ENCODE measurements around the gene IFNGR2. TPM values are rescaled to one million over a fixed set of nuclear protein-coding genes. Genes with fewer than 3 reads are reported as not detected.

The IFNGR2 gene
- total and polyA plus RNA-seq, 2 of the 8 experiments (the other 6 are each of a cell fraction or from before 2014, with no cell fraction given) = 36.0 to 46.4 TPM

DNA sequence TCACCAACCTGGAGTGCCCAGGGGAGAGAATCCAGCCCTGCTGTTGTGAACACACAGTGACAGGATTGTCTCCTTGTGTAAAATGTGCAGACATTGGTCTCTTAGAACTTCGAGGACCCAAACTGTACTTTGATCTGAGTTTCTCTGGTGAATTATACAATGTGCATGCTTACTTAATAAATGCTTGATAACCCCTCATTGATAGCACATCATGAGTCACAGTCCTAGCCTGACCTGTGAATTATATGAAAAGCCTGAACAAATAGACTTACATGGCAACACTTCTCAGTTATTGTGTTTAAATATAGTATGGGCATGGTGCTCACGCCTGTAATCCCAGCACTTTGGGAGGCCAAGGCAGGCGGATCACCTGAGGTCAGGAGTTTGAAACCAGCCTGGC is 22.6 kb downstream of the IFNGR2 start:
- Histone ChIP-seq H3K14ac (ENCODE audit: insufficient read length) (no peak overlapping the region), H3K56ac (replicated peaks; ENCODE audit: insufficient read length, low read depth, low read length) (no peak overlapping the region), H3K27me3 (replicated peaks in 1 of 4; ENCODE audit: control insufficient read depth in 3 of 4, extremely low read depth in 1 of 4, insufficient read depth in 3 of 4, low read length in 3 of 4) (no peaks in the 10 kb centered on the region), H3K4me2 (ENCODE audit: insufficient read depth in 1 of 2, low read depth in 2 of 2, low read length in 2 of 2) (no peak overlapping the region), H4K8ac (ENCODE audit: extremely low read depth, insufficient read depth, low read length) (no peak overlapping the region), H2BK5ac (ENCODE audit: low read depth, low read length) (no peak overlapping the region), H2BK120ac (replicated peaks; ENCODE audit: low read depth, low read length) (no peak overlapping the region), H3K23ac (ENCODE audit: insufficient read length) (no peak overlapping the region), H3K79me2 (ENCODE audit: control insufficient read depth in 1 of 2, insufficient read depth in 2 of 2, low read length in 2 of 2) (no peaks in the 10 kb centered on the region), H3K36me3 (ENCODE audit: control insufficient read depth in 2 of 4, insufficient read depth in 4 of 4, low read length in 3 of 4) (peaks cover 4 to 42% (median 33%) of the 10 kb centered on the region in 4 experiments; a peak in 7 of 8 replicates), H3K4me3 (ENCODE audit: extremely low read depth in 1 of 4, insufficient read depth in 2 of 4, low read depth in 3 of 4, low read length in 4 of 4) (no peak overlapping the region), H2BK20ac (ENCODE audit: low read length) (no peak overlapping the region), H3K4me1 (replicated peaks in 1 of 4; ENCODE audit: control insufficient read depth in 3 of 4, insufficient read depth in 4 of 4, low read length in 3 of 4) (no peaks in the 10 kb centered on the region), H3K27ac (ENCODE audit: low read depth, low read length) (no peak overlapping the region), H3K23me2 (ENCODE audit: low read depth, low read length) (no peaks in the 10 kb centered on the region), H2AFZ (ENCODE audit: low read length) (no peak overlapping the region), H2BK12ac (ENCODE audit: low read depth, low read length) (no peak overlapping the region), H2BK15ac (ENCODE audit: low read length) (no peak overlapping the region), H3K4ac (replicated peaks; ENCODE audit: insufficient read length, low read depth, low read length) (no peak overlapping the region), H4K20me1 (replicated peaks in 1 of 2; ENCODE audit: control insufficient read depth in 1 of 2, insufficient read depth in 2 of 2, low read length in 2 of 2) (peaks cover 0 to 2% of the 10 kb centered on the region in 2 experiments), H3K9ac (replicated peaks in 1 of 4; ENCODE audit: extremely low read depth in 1 of 4, low read depth in 3 of 4, low read length in 3 of 4) (no peak overlapping the region), H3K79me1 (ENCODE audit: low read depth, low read length) (no peaks in the 10 kb centered on the region), H4K5ac (ENCODE audit: insufficient read length, low read depth, low read length) (no peak overlapping the region), H3K18ac (ENCODE audit: extremely low read depth, low read length) (no peak overlapping the region), H4K91ac (replicated peaks; ENCODE audit: insufficient read length, low read length) (no peak overlapping the region), H3K9me3 (ENCODE audit: insufficient read depth in 2 of 2, low read depth in 1 of 2, low read length in 1 of 2) (no peaks in the 10 kb centered on the region), H2AK5ac (ENCODE audit: low read depth, low read length) (no peak overlapping the region)
- FAIRE-seq (no peak), DNase-seq (ENCODE audit: low read depth in 1 of 2, low spot score in 2 of 2) (no peak)
- 93% methylated on average over 3 of the region's 3 CpGs; no CpG with 5 or more reads in 1 of the 2 experiments for WGBS, 2 experiments (ENCODE audit: extremely low coverage in 1 of 2, insufficient coverage in 1 of 2, insufficient read length in 1 of 2, insufficient replicate concordance in 2 of 2, low coverage in 1 of 2, low lambda C conversion rate in 2 of 2, missing lambda C conversion rate in 1 of 2)
- ChIA-PET POLR2A (ENCODE audit: partially characterized antibody) (no interaction called here), CTCF (ENCODE audit: partially characterized antibody) (interaction anchor here (1.6 kb wide), 1 partner anchor 229 kb away, joined by 5 read pairs; no protein-coding TSS in a partner anchor)
- TF ChIP-seq KDM5A (IDR thresholded peaks at IDR 0.05; ENCODE audit: low read length) = no peak
- no peak for TF ChIP-seq TBP (IDR thresholded peaks at IDR 0.05; ENCODE audit: low read depth, low read length)
- TF ChIP-seq EZH2 (IDR thresholded peaks at IDR 0.05; ENCODE audit: low read depth, low read length, severe bottlenecking) = no peak
- no peak for TF ChIP-seq NANOG (IDR thresholded peaks at IDR 0.05; ENCODE audit: insufficient read depth, low read depth, low read length, poor library complexity, severe bottlenecking)
- no peak for TF ChIP-seq JUN (IDR thresholded peaks at IDR 0.05; ENCODE audit: low read depth, low read length)
- TF ChIP-seq, protein P1, sequence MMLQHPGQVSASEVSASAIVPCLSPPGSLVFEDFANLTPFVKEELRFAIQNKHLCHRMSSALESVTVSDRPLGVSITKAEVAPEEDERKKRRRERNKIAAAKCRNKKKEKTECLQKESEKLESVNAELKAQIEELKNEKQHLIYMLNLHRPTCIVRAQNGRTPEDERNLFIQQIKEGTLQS (IDR thresholded peaks at IDR 0.05; ENCODE audit: insufficient read depth, low read depth, low read length) = no peak
- no peak for TF ChIP-seq CHD2 (IDR thresholded peaks at IDR 0.05; ENCODE audit: low read length)
- no peak for TF ChIP-seq RAD21 (IDR thresholded peaks at IDR 0.05 in 1 of 2, conservative IDR thresholded peaks at IDR 0.05 in 1 of 2; ENCODE audit: low read depth in 2 of 2, low read length in 2 of 2)
